SK-N-MC (cell line): ENCODE results near the gene ZNF878.

Experiments
- DNase-seq: peaks from one replicate; pipeline ENCODE4 v3.0.0-alpha.2; 2011; ENCODE audit warnings: low read depth, low spot score
- H3K27ac ChIP-seq: fragments of 200-600 bp; sonication (generic); 2 replicates; pipeline ENCODE4 v1.5.1; 2016; ENCODE audit warnings: mixed run types
- H3K36me3 ChIP-seq: fragments of 200-600 bp; sonication (generic); 2 replicates; pipeline ENCODE4 v1.6.1; 2017; ENCODE audit warnings: antibody characterized with exemption, low read length, mixed read lengths; ENCODE audit not compliant: insufficient read depth
- H3K4me3 ChIP-seq: fragments of 200-600 bp; sonication (generic); 2 replicates; pipeline ENCODE4 v1.5.1; 2016
- H3K9ac ChIP-seq: fragments of 200-600 bp; sonication (generic); 2 replicates; pipeline ENCODE4 v1.8.0; 2017; ENCODE audit warnings: mixed run types, mixed read lengths; ENCODE audit not compliant: insufficient read length
- H3K9me3 ChIP-seq: fragments of 200-600 bp; sonication (generic); 2 replicates; pipeline ENCODE4 v1.6.1; 2017; ENCODE audit warnings: low read depth, mild to moderate bottlenecking, antibody characterized with exemption, low read length, moderate library complexity, mixed read lengths
- EZH2 ChIP-seq: fragments of 200-600 bp; sonication (generic); IDR thresholded peaks from one replicate; pipeline ENCODE4 v1.6.1; 2017; ENCODE audit warnings: antibody characterized with exemption
- FOXP2 ChIP-seq: optimal IDR thresholded peaks from 2 replicates; pipeline ENCODE3; 2011; ENCODE audit warnings: mild to moderate bottlenecking, moderate library complexity; ENCODE audit not compliant: insufficient read depth; ENCODE audit errors: extremely low read length, control extremely low read depth
- POLR2AphosphoS5 ChIP-seq: IDR thresholded peaks from 2 replicates; pipeline ENCODE4 v1.6.1; 2012; ENCODE audit warnings: mild to moderate bottlenecking, low read depth, low read length, borderline replicate concordance

The ZNF878 gene

GRCh38 chr19:12047868-12048267 lies 4.9 kb downstream of the ZNF878 start:
- H3K9me3 ChIP-seq: peaks cover 6% of the 10 kb centered on the region; the same call in 1 of the 2 replicates
- no peak for DNase-seq

GRCh38 chr19:12043752-12044422 lies 8.9 kb downstream of the ZNF878 start:
- Histone ChIP-seq H3K9me3 (peaks cover 6% of the 10 kb centered on the region; the same call in 1 of the 2 replicates), H3K36me3 (no peaks in the 10 kb centered on the region), H3K4me3 (no peak overlapping the region), H3K27ac (no peak overlapping the region), H3K9ac (no peak overlapping the region)
- TF ChIP-seq EZH2 (no peak), POLR2AphosphoS5 (no peak), FOXP2 (no peak)
- DNase-seq: no peak

More at GRCh38 chr19:12047868-12048267, 4.9 kb downstream of the ZNF878 start:
- H3K4me3 ChIP-seq: no peak overlapping the region
- H3K36me3 ChIP-seq: no peaks in the 10 kb centered on the region
- H3K27ac ChIP-seq: no peak overlapping the region
- H3K9ac ChIP-seq: no peak overlapping the region
- TF ChIP-seq POLR2AphosphoS5 (no peak), FOXP2 (no peak), EZH2 (no peak)

GRCh38 chr19:12042893-12043292 lies 9.9 kb downstream of the ZNF878 start:
- Histone ChIP-seq H3K27ac (no peak overlapping the region), H3K9me3 (peaks cover 6% of the 10 kb centered on the region; the same call in 1 of the 2 replicates), H3K36me3 (no peaks in the 10 kb centered on the region), H3K4me3 (no peak overlapping the region), H3K9ac (no peak overlapping the region)
- no peak for DNase-seq
- TF ChIP-seq FOXP2: no peak
- TF ChIP-seq EZH2: no peak
- no peak for TF ChIP-seq POLR2AphosphoS5

GRCh38 chr19:12035220-12036172 lies 17.3 kb downstream of the ZNF878 start, which contains the start of gene ZNF433:
TSS of gene ZNF433 (minus strand) at chr19:12035679. CDS start at chr19:12035539, 140 bp downstream.
- no peak for DNase-seq
- TF ChIP-seq FOXP2: no peak
- TF ChIP-seq POLR2AphosphoS5: peak; percentile 57; the same call in 1 of the 2 replicates
- TF ChIP-seq EZH2: no peak
- H3K4me3 ChIP-seq: peak within 1 kb of the TSS; percentile 69
- H3K27ac ChIP-seq: no peak within 1 kb of the TSS
- no peak within 1 kb of the TSS for H3K9ac ChIP-seq
- no peaks in the 10 kb centered on the region for H3K9me3 ChIP-seq
- H3K36me3 ChIP-seq: no peaks in the 10 kb centered on the region

GRCh38 chr19:12034620-12035019 lies 18.1 kb downstream of the ZNF878 start:
- no peaks in the 10 kb centered on the region for H3K36me3 ChIP-seq
- DNase-seq: no peak
- no peak overlapping the region for H3K9ac ChIP-seq
- H3K9me3 ChIP-seq: no peaks in the 10 kb centered on the region
- no peak for TF ChIP-seq EZH2
- no peak for TF ChIP-seq FOXP2
- no peak for TF ChIP-seq POLR2AphosphoS5
- no peak overlapping the region for H3K4me3 ChIP-seq
- no peak overlapping the region for H3K27ac ChIP-seq

- H3K9ac ChIP-seq: no peak overlapping the region
- no peaks in the 10 kb centered on the region for H3K36me3 ChIP-seq
- no peak overlapping the region for H3K27ac ChIP-seq
- H3K4me3 ChIP-seq: no peak overlapping the region
- TF ChIP-seq EZH2 (no peak), FOXP2 (no peak), POLR2AphosphoS5 (no peak)
- H3K9me3 ChIP-seq: no peaks in the 10 kb centered on the region
- no peak for DNase-seq
Measured at GRCh38 chr19:12034198-12034597, 18.6 kb downstream of the ZNF878 start.

GRCh38 chr19:12015753-12016116 lies 37.0 kb downstream of the ZNF878 start:
- no peak for TF ChIP-seq EZH2
- TF ChIP-seq FOXP2: no peak
- no peak for TF ChIP-seq POLR2AphosphoS5
- no peak overlapping the region for H3K9ac ChIP-seq
- H3K9me3 ChIP-seq: 0 out of 2 replicates have a peak, but pooled peaks cover 6% of the 10 kb centered on the region
- no peak for DNase-seq
- no peak overlapping the region for H3K4me3 ChIP-seq
- no peak overlapping the region for H3K27ac ChIP-seq
- H3K36me3 ChIP-seq: no peaks in the 10 kb centered on the region
